ENCODE measurements around the gene STN1.

Gene STN1

DNA sequence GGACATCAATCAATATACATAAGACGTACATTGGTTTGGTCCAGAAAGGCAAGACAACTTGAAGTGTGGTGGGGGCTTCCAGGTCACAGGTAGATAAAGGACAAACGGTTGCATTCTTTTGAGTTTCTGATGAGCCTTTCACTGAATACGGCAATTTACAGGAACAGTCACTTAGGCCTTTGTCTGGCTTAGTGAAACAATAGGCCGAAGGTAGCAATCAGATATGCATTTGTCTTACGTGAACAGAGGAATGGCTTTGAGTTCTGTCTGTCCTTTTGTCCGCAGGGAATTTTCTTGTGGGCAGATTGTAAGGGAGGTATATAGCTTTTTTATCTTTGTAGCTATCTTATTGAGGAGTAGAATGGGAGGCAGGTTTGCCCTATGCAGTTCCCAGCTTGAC, 10.8 kb upstream of the STN1 start:
- DNase-seq = no peak

DNA sequence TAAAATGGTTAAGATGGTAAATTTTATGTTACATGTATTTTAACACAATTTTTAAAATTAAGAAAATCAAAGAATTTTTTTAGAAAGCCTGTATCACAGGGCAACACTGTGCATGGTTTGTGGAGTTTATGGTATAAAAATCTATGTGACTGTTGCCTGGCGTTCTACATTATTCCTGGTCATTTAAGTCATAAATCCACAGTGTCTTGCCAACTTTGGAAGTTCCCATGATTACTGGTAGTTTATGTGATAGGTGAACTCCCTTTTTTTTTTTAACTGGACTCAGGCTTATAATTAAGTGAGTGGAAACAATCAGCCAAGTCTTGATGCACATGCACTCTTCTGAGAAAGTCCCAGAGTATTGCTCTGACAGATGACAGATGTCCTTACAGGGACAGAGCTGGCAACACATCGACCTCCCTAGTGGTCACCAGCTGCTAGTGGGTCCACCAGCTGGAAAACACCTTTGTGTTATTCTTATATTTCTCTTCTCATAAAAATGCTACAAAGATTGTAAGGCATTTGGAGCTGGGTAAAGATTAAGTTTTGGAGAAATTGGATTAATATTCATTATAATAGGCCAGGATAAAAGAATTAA, 8.8 kb upstream of the STN1 start:
- DNase-seq = no peak

DNA sequence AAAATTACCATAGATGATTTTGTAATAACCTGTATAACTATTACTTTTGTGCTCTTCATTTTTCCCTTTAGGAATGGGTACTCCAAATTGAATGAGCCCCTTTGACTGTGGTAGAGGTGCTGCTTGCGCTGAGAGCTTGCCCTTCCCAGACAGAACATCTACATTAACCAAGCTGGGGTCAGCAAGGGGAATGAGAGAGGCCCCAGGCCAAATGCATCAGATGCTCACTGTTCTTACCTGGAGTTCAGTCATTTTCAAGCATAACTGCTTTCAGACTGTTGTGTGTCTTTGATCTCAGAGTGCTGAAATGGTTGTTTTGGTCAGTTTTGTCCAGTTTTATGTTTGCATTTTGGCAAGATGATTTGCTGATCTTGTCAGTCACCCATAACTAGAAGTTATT, 7.6 kb upstream of the STN1 start:
- no peak for DNase-seq

DNA sequence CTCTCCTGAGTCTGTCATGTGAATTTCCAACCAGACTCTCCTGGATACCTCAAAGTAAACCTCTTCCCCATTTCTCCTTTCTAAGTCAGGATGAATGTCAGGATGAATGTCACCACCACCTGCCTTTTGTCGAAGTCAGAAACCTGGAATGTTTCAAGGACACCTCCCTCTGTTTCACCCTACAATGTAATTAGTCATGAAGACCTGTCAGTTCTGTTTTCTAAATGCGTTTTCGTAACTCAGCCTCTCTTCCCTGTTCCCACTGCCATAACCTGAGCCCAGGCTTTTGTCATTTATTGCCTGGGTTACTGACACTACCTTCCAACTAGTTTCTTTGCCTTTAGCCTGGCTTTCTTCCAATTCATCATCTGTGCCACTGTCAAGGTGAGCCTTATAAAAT, 5.5 kb upstream of the STN1 start:
- no peak for DNase-seq

DNA sequence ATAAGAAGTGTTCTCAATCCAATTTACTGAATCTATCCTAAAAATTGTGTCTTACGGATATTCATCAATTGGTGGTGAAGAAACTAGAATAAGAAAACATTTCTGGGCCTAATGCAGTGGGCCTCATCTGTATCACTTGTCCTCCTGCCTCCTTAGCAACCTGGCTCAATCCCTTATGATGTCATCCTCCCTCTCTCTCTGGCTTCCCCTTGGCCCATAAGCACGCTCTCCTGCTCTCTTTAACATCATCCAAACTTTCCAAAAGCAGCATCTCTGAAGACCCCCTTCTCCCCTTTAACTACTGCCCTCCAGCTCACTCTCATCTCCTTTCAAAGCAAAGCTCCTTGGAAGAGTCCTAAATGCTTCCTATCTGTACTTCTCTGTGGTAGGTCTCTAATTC, 4.7 kb upstream of the STN1 start:
- no peak for DNase-seq

DNA sequence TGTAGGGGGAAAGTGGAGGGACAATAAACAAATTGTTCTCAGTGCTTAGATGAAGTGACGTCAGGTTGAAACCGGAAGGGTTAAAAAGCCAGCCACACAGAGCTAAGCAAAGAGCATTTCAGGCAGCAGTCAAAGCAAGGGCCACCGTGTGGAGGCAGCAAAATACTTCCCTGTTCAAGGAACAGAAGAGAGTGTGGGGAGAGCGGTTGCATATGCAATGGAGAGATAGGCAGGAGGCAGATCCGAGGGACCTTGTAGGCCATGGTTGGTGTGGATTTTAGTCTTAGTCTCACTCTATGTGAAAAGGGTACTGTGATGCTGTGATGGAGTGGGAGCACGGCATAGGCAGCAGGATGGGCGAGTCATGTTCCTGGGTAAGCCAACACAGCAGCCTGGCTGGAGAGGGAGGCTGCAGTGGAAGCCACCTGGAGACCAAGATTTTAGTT, 3.8 kb upstream of the STN1 start:
- DNase-seq = peak in 1 of 2 experiments; percentile 30

DNA sequence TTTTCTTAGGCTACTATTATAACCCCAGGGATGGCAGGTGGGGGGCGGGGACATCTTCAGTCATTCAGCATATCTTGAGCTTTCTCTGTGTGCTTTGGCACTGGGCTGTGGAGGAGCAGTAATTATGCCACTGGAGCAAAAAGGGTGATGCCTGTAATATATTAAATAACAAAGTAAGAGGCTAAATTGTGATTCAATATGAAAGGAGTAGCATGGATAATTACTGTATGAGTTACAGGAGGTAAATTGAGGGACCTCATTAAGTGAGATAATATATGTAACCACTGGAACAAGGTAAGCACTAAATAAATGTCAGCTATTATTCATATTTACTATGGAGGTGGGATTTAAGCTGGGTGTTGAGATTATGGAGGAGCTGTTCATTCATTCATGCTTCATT, 3.3 kb upstream of the STN1 start:
- no peak for DNase-seq

DNA sequence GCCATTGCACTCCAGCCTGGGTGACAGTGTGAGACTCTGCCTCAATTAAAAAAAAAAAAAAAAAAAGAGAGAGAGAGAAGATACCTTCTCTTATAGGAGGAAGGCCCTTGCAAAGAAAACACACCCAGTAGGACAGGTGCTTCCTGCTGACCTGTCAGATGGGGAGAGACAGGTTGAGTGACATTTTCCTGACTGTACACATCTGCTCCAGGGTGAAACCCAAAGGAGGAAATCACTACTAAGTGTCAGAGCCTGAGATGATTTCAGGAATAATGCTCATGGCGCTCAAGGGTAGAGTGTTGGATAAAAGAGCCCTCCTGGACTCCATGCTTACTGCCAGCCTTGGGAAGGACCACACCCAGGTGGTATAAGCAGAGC, 1.7 kb upstream of the STN1 start:
- DNase-seq = no peak

DNA sequence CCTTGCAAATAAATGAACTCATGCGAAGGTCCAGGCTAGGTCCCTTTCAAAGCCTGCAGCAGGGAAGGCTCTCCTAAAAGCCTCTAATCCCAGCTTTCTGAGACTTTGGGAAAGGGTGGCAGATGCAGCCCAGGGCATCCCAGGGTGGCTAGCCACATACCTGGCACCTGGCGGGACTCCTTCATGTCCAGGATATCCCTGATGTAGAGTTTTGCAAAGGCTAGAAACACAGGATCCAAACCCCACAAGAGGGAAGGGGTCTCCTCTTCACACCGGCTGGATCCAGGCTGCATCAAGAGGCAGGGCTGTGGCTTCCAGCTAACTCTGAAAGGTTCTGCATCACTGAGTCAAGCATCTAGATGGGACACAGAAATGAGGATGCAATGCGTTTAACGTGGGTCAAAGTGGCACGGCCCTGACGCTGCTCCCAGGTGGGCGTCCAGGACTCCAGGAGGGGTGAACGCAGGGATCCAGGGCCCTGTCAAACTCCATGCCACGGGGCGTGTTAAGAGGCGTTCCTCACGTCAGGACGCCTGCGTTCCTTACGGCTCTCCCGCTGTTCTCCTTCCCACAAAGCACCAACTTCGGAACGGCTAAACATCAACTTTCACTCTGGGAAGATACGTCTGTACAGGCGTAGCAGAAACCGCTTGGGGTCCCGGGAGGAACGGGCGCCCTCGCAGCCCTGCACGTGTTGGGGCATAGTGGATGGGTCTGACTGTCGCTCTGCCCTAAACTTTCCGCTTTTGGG, 507 bp downstream of the STN1 start:
- peak in 1 of 2 experiments; percentile 54 for DNase-seq

DNA sequence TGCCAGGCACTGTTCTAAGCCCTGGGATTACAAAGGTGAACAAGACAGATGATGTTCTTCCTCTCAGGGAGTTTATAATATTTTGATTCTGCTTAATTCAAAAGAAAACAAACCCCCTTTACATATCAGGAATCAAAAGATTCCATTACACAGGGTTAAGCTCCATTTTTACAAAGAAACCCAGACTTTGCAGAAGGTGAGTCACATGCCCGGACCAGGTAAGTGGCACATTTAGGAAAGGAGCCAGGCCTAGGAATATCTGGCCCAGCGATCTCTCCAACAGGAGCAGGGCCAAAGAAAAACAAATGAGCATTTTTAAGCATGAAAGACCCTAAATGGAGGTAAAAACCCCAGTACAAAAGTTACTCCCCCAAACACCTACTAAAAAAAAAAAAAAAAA, 1.1 kb downstream of the STN1 start:
- no peak for DNase-seq

DNA sequence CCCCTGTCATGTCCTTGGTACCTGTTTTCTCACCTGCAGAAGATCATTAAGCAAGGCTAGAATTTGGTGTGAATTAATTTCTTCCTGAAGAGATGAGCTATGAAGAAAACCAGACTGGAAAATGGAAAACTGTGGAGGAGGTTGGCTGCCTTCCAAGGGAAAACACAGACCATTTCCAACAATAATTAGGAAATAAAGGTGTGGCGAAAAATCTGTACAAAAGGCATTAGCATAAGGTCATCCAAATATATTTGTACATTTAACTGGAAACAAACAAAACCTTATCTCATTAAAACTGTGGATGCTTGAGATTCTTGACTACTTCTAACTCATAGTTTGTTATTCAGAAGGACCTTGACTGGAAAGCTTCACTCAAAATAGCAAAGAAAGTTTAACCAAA, 1.7 kb downstream of the STN1 start:
- DNase-seq = no peak

DNA sequence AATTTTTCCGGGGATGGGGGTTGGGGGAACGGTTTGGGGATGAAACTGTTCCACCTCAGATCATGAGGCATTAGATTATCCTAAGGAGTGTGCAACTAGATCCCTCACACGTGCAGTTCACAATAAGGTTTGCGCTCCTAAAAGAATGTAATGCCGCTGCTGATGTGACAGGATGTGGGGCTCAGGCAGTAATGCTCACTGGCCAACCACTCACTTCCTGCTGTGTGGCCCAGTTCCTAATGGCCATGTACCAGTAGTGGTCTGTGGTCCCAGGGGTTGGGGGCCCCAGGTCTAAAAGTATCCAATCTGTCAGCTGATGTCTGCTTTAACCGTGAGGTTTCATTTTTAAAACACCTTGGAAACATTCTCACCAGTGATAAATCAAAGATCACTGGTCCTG, 2.2 kb downstream of the STN1 start:
- DNase-seq = peak in 1 of 2 experiments; percentile 38

DNA sequence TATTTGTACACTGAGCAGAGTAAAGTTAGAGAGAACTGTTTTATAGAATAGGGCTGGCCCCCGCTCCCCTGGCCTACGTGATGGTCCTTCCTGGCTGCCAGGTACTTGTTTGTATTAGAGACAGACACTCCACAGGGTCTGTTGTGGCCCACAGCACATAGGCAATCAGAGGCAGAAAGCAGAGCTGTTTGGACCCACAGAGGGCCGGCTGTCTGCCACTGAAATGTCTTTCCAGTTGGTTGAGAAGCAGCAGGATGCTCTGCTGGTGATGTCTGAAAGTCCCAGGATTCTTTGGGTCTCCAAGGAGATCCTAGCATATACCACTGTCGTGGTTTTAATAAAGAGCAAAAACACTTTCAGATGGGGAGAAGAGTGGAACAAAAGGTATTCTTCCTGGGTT, 5.2 kb downstream of the STN1 start:
- DNase-seq = no peak

DNA sequence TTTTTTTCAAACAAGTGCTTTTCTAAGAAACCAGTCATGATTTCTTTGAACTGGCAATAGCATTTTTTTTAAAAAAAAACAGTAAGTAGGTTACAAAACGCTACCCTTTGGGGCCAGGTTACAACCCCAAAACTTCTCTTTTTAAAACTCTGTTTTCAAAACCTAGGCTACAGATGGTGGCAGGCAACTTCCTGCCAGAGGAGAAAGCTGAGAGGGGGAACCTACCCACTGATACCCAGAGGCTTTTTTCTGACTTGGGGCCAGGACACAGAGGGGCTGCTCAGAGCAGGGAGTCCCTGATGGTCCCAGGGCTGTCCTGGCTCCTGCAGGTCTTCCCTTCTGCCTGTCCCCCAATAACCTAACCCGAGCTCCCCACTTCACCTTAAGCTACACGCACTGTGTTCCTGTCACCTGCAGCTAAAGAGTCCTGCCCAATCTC, 6.9 kb downstream of the STN1 start:
- DNase-seq = peak in 1 of 2 experiments; percentile 38

DNA sequence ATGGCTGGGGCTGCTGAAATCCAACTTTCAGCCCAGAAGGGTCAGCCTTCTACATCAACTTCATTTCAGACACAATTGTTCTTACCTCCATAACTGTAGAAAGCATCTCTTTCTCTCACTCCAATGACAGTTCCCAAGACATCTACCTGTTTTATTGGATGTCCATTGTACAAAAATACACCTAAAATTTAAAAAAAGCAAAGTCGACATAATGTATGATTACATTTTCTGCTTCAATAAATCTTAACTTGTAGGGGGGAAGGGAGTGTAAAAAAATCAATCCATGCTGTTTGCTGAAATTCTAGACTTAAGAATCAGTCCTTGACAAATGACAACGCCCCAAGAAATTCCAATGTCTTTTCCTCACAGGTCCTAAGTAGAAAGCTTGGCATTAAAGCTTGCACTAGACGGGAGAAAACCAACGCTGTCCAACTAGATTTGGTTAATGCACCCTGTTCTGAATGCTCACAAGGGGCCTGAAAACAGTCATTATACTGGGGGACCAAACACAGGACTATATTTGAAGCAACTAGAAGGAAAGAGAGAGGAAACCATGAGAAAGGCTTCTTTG, 7.5 kb downstream of the STN1 start:
- DNase-seq = no peak

DNA sequence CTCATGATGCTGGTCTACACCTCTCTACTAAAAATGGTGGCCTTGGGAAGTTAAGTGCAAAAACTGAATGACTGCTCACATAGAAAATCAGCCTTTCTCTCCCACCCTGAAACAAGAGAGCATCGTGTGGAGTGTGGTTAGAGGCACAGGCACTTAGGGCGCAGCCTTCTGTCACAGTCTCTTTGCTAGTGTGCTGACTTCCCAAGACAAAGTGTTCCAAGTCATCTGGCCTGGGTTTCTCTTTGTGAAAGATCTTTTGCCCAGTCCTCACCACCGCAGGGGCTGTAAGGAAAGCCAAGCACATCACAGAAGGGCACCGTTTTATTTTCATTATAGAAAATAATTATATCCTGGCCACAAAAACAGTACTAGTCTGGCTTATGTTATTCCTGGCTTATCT, 12.5 kb downstream of the STN1 start:
- DNase-seq = no peak

DNA sequence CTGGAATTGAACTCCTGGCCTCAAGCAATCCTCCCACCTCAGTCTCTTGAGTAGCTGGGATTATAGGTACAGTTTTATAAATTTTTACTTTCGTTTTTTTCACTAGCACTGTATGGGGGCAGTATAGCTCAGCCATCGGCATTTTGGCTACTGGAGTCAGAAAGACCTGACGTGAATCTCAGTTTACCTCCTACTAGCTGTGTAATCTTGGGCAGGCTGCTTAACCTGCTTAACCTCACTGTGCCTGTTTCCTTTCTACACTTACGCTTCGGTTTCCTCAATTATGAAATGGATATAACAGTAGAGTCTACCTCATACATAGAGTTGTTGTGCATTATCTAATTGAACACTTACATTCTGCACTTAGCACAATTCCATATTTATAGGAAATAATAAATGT, 16.7 kb downstream of the STN1 start:
- DNase-seq = no peak

DNA sequence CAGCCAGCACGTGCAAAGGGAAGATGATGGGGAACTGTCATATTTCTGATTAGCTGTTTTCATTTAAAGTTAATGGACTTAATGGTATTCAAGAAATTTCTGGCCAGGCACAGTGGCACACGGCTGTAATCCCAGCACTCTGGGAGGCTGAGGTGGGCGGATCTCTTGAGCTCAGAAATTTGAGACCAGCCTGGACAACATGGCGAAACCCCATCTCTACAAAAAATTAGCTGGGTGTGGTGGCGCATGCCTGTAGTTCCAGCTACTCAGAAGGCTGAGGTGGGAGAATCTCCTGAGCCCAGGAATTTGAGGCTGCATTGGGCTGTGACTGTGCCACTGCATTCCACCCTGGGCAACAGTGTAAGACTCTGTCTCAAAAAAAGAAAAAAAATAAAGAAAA, 18.7 kb downstream of the STN1 start:
- no peak for DNase-seq

DNA sequence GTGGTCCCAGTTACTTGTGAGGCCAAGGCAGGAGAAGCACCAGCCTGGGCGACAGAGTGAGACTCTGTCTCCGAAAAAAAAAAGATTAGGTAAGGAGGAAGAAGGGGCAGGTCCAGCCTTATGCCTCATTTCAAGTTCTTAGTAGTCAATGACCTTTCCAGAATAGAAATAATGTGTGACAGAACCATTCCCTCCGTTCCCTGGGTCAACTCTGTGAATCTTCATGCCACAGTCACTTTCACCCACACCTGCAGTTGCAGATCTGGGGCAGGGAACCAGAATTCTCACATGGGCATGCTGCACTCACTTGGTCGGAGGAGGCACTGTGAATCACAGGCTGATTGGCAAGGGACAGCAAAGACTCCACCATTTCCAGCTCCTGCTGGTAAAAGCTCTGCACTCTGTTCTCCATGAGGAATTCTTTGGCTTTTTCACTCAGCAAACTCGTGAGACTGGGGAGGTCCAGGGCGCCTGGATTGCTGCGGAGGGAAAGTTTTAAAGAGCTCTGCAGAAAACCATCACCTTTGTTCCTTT, 20.7 kb downstream of the STN1 start:
- no peak for DNase-seq

DNA sequence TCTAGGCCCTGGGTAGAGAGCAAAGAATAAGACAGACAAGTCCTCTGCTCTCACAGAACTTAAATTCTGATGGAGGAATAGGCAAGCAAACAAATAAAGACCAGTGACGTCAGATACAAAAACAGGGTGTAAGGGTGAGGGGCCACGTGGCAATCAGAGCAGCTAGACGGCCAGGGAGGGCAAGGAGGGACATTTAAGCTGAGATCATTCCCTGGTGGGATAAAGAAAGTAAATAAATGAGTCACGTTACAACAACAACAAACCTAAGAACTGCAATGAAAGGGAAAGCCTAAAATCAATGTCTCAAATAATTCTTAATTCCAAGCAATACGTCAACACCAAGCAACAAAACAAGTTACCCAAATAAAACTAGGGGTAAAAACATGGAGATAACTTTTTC, 21.8 kb downstream of the STN1 start:
- no peak for DNase-seq

DNA sequence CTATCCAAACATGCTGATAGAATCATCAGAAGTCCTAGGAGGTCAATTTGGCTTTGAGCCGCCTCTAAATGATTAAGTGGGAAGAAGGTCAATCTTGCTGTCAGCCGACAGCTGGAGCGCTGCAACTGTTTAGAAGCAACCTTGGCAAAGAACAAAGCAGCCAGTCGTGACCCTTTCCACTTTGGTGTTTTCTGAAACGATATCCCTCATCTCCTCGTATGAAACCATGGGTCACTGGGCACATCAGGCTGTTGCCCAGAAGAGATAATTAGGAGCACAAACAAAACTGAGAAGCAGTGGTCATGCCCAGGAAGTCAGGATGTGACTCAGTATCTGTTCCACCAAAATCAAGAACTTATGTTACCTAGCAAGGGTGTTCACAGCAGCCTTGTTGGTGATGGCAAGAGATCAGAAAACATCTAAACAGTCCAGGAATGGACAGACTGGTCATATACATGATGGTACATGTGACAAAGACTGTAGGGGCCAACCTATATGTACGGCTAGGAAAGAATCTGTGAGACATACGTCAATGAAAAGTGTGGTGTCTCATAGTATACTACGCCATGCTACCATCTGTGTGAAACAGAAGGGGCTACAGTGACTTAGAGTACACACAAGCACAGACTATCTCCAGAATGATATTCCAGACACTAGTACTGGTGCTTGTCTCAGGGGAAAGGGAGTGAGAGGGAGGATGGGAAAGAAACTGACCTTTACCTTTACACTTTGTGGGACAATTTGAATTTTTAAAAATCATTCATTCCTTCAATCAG, 22.4 kb downstream of the STN1 start:
- no peak for DNase-seq

DNA sequence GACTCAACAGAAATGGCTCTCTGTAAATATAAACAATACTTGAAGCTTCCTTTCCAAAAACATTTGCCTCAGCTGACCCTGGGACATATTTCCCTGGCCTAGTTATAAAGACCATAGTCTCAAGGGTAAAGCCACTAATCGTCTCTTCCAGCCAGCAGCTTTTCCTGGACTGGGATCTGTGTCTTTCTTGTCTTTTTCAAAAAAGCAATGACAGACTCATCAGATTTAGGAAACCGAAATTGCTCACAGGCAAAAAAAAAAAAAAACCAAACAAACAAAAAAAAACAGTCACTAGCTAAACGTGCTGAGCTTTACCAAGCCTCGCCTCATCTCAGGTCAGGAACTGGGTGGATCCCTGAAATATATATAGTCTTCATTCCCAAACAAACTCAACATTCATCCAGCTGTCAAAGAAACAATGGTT, 23.5 kb downstream of the STN1 start:
- no peak for DNase-seq

DNA sequence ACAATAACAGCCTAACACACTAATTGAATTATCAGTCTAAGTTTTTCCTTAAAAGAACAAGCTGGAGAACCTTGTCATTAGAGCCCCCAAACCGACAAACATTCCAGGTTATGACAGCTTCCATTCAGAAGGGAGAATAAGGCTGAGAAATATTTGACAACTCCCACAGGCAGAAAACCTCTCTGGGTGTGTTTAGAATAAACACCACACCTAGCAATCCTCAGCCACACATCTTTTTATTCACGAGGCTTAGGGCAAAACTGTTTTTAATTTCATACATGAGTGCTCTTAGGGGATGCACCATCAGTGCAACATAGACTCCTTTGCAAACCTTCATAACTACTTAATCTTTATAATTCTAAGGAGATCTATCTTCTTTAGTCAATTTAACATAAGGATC, 24.2 kb downstream of the STN1 start:
- DNase-seq = no peak

DNA sequence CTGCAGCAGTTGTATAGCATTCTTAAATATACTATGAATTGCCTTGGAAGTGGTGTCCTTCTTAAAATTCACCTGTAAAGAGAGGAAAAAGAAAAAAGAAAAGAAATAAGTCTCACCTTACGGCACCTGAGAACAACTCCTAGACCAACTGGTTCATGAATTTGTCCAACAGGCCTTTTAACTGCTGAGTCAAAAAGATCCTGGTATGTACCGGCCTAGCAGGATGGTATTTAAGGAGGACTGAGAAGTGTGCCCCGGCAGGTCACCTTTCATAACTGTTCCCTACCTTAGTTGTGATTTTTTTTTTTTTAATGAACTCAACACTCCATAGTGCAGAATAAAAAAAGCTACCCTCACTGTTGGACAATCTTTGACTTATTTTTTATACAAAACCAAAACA, 25.8 kb downstream of the STN1 start:
- DNase-seq = no peak
